Hematopoietic multipotent progenitor cell treated with erythropoietin and hydrocortisone succinate and interleukin-3 and kit ligand, for 6 days (in vitro differentiated cells): ENCODE results near the gene CRYBA4.
"Not testable (repeated sequence)": the region's sequence is repeated elsewhere in the genome, so short reads cannot be mapped to it uniquely, and the experiment has no call there.

Source experiments
- DNase-seq: peaks from one replicate; pipeline ENCODE4 v3.0.0-alpha.2; 2015

The CRYBA4 gene

DNA sequence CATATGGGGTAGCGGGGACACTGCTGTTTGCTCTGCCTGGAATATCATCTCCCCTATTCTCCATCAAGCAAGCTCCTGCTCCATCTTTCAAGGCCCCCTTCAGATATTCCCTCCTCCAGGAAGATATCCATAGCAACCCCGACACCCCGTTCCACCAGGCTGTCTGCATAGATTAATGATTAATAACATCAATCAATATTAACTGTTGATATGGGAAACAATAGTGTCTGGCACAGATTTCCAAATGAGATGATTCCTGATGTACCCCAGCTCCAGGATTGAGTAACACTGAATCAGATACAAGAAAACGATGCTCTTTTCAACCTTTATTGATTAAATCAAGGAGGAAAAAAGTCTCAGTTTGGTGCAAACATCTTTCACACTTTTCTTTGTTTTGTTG, 24.3 kb upstream of the CRYBA4 start:
- no peak for DNase-seq

DNA sequence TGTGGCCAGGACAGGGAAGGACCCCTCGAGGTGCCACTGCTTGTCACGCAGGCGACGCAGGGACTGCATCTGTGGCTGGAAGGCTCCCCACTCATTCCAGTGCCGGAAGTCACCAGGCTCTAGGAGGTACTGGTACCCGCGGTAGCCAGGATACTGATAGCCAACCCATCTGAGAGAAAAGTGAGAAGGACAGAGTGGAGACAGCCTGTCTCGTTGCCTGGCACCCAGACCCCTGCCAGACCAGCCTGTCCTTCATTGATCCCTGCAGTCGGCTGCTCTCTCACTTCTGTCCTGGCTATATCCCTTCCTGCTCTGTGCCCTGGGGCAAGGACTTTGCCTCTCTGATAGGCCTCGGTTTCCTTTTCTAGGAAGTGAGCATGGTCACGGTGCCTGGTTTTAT, 22.3 kb upstream of the CRYBA4 start:
- DNase-seq, result no peak

DNA sequence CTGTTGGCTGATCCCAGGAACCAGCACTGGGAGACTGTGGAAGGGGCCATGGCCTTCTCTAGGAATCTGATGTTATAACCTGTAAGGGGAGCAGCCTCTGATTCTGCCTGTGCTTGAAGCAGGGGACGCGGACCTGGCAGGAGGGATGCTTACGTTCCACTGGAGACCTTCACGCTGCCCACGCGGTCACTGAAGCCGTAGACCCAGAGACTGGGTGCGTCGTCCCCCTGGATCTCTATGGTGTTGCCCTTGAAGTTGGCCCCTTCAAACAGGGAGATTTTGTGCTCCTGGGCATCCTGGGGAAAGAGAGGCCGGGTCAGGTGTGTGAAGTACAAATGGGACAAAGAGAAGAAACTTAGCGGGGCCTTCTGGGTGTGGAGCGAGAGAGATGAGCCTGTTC, 20.0 kb upstream of the CRYBA4 start:
- no peak for DNase-seq

DNA sequence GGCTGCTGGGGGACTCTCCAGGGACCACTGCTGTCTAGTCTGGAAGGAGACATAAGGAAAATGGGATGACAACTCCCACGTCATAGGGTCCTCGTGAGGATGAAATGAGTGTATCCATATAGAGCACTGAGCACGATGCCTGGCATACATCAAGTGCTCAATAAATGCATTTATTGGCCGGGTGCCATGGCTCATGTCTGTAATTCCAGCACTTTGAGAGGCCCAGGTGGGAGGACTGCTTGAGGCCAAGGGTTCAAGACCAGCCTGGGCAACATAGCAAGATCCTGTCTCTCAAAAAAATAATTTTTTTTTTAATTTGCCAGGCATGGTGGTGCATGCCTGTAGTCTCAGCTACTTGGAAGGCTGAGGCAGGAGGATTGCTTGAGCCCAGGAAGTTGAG, 19.6 kb upstream of the CRYBA4 start:
- no peak for DNase-seq

DNA sequence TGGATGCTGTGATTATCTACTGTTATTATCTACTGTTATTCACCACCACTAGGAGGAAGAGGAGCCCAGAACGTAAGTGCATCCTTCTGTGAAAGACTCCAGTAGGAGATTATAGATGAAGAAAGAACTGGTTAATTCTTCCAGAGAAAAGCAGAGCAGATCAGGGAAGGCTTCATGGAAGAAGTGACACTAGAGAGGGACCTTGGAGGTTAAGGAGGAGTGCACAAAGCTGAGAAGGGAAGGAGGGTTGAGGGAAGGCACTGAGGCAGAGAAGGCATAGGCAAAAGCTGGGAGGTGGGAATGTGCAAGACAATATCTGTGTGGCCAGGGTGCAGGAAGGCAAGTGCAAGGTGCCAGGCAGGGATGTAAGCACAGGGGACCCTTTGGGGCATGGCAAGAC, 17.4 kb upstream of the CRYBA4 start:
- DNase-seq, result no peak

DNA sequence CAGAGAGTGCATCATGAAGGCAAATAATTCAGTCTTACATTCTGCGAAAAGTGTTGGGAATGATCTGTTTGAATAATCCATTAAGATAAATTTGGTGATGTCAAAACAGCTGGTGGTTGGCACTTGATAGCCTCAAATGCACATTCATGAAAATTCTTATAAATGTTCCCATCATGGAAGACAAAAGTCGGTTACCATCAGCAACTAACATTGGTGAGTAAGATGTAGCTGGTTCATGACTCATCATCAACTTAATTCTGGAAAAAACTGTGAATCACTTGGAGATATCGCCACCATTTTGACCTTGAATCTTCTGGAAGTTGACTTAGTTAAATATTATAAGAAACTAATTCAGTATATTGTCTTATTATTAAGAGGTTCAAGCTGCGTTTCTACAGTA, 15.2 kb upstream of the CRYBA4 start:
- no peak for DNase-seq

DNA sequence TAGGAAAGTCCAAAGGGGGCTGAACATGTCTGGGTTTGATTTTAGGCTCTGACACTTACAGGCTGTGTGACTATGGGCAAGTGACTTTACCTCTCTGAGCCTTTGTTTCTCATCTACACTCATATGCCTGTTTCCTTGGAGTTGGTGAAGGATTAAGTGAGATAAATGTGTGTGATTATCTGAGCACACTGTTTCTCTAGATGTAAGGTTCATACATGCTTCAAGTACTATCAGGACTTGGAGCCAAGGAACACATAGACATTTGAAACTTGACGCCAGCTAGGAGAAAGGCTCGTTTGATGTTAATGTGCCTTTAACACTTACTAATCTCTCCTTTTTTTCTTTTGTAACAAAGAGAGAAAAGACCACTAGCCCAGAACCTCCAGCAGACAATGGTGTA, 13.6 kb upstream of the CRYBA4 start:
- DNase-seq, result no peak

DNA sequence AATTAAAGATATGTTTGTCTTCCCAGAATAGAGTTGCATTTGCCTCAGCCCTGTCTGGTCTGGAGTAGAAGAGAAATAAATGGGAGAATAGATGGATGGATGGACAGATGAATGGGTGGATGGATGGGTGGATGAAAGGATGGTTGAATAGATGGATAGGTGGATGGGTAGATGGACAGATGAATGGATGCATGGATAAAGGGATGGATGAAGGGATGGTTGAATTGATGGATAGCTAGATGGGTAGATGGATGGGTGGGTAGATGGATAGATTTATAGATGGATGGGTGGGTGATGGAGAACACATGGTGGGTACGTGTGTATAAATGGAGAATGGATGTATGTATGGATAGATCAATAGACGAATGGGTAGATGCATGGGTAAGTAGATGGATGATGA, 12.5 kb upstream of the CRYBA4 start:
- no peak for DNase-seq

DNA sequence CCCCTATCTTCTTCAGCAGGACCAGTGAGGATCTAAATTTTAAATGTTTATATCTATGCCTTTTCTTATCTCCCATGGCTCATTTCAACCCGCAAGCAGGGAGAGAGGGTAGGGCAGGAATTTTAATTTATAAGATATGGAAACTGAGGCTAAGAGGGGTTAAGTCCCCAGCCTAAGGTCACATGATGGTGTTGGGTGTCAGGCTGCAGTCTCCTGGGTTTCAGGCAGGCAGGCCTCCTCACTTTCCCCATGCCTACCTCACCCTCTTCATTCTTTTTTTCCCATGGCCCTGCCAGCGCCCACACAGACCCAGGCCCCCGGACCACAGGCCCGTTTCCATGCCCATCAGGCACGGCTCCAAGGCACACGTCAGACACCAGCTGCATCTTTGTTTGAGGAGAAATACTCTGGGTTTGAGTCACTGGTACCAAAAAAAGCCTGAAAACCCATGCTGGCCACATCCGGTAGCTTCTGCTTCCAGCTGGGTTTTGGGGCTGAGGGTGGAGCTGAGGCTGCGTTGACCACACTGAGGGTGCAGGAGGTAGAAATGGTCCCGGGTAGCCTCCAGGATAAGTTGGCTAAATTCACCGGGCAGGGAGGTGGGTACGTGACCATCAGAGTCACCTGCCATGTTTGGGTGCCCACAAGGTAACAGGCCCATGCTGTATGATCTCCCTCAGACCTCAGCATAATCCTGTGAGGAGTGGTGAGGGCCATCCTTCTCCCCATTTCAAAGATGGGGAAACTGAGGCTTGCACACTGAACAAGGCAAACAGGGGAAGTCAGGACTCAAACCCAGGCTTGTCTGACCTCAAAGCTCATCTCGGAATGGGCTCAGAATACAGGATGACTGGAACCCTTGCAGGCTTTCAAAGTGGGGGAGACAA, 11.4 kb upstream of the CRYBA4 start:
- DNase-seq, result no peak

DNA sequence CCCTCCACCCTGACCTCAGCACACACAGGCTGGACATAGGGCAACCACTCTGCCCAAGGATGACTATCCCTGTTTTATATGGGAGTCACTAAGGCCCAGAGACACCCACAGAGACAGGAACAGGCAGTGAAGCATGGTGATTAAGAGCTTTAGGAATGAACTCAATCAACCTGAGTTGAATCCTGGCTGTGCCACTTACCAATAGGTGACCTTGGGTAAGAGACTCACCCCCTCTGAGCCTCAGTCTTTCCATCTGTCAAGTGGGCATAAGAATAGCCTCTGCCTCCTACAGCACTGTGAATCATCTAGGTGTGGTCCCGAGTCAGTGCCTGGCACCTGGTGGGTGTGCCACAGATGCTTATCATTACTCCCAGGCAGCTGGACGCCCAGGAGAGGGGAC, 10.8 kb upstream of the CRYBA4 start:
- DNase-seq, result no peak

DNA sequence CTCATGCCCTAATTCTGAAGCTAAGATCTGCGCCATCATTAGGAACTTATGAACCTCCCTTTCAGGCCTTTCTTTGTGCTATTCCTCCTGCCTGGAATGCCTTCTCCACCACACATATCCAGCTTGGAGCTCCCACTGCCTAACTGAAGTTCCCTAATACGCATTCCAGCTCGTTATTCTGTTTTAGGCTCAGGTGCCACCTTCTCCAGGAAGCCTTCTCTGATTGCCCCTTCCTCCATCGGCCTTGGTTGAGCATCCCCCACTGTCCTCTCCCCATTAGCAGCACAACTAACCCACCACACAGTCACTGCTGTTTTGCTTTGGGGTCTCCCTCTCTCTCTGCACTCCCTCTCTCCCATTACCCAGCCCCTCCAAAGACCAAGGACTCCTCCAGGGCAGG, 9.1 kb upstream of the CRYBA4 start:
- no peak for DNase-seq

DNA sequence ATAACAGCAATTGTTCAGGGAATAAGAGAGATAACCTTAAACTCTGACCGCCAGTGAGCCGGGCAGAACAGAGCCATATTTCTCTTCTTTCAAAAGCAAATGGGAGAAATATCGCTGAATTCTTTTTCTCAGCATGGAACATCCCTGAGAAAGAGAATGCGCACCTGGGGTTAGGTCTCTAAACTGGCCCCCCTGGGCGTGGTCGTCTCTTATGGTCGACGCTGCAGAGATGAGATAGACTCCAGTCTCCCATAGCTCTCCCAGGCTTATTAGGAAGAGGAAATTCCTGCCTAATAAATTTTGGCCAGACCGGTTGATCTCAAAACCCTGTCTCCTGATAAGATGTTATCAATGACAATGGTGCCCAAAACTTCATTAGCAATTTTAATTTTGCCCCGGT, 8.0 kb upstream of the CRYBA4 start:
- DNase-seq, result not testable (repeated sequence)

DNA sequence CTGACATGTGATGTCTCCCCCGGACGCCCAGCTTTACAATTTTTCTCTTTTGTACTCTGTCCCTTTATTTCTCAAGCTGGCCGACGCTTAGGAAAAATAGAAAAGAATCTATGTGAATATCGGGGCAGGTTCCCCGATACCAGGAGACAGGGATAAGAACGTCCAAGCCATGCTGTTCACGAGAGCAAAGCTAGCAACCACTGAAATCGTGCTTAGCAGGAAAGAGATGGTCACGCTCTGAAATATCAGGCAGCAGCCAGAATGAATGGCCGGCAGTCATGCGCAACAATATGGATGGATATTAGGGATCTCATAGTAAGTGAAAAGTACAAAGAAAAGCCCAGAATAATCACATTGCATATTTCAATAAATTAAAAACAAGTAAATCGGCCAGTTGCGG, 7.4 kb upstream of the CRYBA4 start:
- no peak for DNase-seq

DNA sequence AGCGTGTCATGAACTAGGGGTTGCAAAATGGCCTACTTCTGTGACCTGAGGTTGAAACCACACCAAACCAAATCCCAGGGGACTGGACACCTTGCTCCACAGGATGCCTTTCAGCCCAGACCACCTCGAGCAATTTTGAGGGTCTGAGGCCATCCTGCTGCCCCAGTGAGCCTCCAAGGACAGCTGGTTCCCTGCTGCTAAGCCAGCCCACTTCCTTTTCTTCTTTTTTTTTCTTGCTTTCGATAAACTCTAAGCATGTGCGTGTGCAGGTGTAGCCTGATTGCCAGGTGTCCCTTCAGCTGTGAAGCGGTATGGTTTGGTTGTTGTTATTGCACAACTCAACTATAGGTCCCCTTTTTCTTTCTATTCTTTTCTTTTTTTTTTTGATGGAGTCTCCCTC, 6.6 kb upstream of the CRYBA4 start:
- DNase-seq, result no peak

DNA sequence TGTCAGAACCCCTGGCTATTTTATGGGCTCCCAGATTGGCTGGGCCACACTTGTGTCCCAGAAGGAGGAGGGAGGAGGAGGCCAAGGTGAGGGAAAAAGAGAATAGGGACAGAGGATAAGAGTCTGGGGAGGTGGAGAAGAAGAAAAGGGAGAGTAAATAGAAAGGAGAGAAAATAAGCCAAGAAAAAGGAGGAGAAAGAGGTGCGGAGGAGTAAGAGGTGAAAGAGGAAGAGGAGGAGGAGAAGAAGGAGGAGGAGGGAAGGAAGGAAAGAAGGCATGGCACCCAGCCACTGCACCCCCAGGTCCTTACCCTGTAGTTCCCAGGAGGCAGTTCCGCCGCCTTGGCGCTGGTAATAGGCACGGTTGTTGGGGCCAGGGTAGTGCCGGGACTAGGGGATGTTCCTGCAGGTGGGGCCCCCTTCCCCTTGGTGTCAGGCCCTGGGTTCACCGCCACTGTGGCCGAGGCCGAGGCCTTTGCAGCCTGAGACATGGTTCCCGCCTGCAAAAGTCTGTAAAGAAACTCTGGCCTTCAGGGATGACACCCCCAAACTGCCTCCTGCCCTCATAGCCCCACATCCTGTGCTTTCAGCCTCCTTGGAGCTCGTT, 5.8 kb upstream of the CRYBA4 start:
- DNase-seq, result no peak

DNA sequence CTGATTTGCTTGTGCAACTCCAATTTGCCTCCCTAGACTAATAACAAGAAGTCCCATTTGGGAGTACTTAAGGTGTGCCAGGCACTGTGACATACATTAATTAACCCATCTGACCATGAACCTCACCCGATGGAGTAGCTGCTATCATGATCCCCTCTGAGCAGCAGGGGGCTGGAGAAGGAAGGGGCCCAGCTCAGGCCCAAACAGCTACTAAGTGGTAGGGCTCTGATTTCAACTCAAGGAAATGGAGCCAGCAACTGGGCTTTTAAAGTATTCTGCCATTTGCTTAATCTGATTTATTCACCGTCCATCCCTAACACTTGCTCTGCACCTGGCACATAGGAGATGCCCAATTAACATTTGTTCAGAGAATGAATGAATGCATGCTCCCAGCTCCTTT, 5.1 kb upstream of the CRYBA4 start:
- DNase-seq, result no peak

DNA sequence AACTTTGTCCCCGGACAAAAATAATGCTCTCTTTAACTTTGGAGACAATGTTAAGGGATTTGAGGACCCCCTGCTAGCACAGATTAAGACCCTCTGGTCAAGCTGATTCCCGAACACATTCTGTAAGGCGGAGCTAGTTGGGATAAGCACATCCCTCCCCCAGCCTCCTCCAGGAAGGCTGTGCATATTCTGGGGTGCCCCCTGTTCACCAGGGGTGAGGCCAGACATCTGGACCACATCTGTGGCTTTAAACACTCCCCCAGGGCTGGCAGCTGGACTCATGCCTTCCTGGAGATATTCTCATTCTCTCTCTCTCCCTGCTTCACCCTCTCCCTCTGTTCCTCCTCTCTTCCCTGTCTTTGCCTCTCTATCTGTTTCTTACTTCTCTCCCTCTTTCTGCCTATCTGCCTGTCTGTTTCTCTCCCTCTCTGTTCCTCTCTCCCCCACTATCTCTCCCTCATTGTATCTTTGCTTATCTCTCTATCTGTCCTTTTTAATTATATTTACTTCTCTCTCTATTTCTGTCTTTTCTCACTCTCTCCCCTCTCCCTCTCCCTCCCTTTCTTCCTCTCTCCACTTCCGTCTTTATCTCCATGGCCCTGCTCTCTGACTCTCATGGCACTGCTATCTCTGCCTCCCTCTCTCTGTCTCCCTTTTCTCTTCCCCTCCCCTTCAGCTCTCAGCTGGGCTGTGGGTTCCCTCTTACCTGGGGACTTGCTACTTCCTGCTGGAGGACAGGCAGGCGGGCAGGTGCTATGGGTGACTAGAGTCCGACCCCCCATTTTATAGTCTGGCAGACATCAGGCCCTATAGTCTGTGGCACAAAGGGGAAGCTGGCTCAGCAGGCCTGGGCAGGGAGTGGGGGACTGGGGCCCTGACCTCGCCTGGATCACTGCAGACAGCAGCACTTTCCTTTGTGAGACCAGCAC, 4.2 kb upstream of the CRYBA4 start, which contains the start of gene CRYBB1:
CRYBB1 (minus strand) TSS at position 757 of the 929 bp plus-strand sequence. CDS start 1,708 bp downstream, outside the sequence.
- DNase-seq, result peak; percentile 76

DNA sequence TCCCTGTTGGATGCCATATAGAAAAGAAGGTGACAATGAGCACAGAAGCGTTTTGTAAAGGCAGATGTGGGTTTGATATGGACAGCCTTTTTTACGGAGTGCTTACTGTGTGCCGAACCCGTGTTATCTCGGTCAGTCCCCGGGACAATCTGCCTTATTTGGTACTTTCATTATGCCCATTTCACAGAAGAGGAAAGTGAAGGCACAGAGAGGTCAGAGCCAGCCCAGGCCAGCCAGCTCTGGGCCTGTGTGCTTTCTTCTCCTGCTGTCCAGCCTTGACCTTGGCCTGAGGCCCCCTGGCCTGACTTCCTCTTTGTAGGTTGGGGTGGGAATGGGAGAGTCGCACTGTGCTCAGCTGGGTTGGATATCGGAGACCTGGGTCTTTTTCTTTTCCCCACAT, 3.3 kb upstream of the CRYBA4 start:
- peak; percentile 53 for DNase-seq

DNA sequence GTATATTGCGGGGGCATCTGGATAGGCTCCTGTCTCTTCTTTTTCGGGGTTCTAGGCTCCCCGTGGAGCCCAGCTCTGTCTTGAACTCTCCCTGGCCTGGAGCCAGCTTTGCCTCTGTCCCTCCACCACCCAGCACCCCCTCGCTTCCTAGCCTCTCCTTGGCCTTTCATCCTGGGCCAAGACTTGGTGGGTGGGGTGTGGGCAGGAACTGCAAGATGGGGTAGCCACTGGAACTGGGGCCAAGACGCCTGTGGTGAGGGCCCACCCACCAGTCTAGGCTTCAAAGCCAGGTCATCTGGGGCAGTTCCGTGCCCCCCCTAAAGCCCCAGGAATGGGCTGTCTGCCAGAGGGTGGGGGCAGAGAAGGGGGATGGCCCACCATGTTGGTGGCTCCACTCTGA, 2.3 kb upstream of the CRYBA4 start:
- peak; percentile 82 for DNase-seq

DNA sequence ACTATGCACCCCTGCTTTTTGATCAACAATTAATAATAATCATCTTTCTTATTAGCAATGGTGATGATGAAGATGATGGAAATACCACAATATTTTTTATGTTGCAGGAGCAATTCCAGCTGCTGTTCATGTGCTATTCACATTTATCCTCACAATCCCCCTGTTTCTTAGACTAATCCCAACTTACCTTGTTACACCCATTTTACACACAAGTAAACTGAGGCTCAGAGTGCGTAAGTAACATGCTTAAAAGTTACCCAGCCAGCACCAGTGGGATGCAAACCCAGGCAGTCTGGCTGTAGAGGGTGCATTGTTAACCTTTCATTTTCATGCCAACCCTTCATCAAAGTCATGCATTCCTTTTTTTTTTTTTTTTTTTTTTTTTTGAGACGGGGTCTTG, 1.6 kb upstream of the CRYBA4 start:
- no peak for DNase-seq

DNA sequence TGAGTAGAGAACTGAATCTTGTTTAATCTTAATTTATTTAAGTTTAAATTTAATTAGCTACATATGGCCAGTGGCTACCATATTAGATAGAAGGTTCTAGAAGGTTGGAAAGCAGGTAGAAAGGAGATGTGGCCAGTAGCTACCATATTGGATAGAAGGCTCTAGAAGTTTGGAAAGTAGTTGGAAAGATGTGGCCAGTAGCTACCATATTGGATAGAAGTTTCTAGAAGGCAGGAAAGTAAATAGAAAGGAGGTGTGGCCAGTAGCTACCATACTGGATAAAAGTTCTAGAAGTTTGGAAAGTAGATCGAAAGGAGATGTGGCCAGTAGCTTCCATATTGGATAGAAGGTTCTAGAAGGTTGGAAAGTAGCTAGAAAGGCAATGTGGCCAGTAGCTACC, 2.2 kb downstream of the CRYBA4 start:
- no peak for DNase-seq

DNA sequence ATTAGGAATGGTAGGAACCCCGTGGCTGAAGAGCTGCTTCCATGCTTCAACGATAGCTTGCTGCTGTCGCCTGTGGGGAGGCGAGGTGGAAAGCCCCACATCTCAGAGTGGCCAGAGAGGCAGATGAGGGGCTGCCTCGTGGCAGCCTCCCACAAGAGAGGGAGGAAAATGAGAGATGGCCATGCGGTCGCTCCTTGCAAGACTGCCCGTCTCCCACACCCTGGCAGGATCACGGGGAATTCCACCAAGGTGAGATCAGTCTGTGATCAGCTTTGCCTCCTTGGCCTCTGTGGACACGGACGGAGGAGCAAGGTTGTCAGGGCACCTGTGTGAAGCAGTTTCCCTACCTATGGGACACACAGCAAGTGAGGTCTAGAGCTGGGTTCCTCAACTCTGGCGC, 3.0 kb downstream of the CRYBA4 start:
- DNase-seq, result no peak

DNA sequence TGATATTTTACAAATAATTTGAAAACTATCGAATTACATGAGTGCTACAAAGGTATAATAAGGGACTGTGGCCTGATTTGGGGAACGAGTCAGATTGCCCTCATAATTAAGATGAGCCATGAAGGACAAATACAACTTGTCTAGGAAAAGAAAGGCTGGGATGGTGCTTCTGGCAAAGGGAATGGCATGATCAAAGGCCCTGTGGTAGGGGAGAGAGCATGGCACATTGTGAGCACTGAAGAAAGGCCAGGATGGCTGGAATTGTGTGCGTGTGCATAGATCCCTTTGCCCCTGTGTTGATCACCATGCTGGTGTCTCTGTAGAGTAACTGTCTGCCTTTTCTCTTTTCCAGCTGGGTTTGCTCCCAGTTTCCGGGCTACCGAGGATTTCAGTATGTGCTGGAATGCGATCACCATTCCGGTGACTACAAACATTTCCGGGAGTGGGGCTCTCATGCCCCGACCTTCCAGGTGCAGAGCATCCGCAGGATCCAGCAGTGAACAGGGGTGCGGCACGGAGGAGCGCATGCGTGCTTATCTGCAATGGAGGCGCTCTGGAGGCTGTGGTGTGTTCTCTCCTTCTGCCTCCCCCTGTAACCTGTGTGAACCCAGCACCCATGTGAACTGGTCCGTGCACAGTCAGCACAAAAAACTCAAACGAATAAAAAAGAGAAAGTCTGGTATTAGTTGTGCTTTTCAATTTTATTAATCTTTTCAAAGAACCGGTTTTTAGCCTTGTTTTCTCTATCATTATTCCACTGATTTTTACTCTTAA, 8.4 kb downstream of the CRYBA4 start:
- DNase-seq, result no peak
